Measurements from ENCODE around the gene EMP1.

- TF ChIP-seq CTCF (conservative IDR thresholded peaks at IDR 0.05 in 1 of 2, IDR thresholded peaks at IDR 0.05 in 1 of 2; ENCODE audit: low read depth in 1 of 2, low read length in 2 of 2) = no peak
- TF ChIP-seq EZH2 (IDR thresholded peaks at IDR 0.05; ENCODE audit: low read length, missing control alignments) = no peak
These were observed 27.3 kb upstream of the EMP1 start for GRCh38 chr12:13169272-13169671.
